Activated CD4-positive, alpha-beta T cell treated with anti-CD3 and anti-CD28 coated beads, Interleukin-2, amount 50 U/mL, for 4 hours (primary cell): ENCODE data around the gene BACE1.

ENCODE experiments used
- DNase-seq, 2 experiments: peaks; one replicate each; pipeline ENCODE4 v3.0.0-alpha.2; 2020

BACE1 gene

GRCh38 chr11:117305145-117305544, 10.9 kb downstream of the BACE1 start:
- no peak for DNase-seq

DNA sequence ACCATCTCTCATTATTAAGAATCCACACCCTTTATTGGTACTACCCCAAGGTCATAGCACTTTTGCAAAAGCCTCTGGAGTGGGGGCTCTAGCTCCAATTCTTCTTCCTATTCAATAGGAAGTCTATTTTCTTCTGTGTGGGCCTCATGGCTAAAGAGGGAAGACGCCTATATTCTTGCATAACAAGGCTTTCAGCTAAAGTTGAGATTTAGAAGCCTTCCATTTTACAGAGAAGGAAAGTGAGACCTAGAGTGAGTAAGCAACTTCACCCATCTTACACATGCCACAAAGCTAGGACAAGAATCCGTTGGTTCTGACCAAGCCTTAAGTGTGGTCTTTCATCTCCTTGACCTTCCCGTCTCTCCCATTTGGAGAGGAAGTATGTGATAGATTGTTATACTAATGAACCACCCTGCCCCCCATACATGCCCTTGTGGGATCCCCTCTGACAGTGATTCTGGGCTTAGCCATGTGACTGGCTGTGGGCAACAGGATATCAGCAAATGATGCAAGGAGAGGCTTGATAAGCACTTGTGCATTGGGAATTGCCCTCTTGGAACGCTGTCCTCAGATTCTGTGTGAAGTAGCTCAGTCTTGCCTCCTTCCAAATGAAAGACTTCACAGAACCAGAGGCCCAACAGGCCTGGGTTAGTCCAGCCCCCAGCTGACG, 12.3 kb downstream of the BACE1 start:
- no peak for DNase-seq

- no peak for DNase-seq
These were observed 13.0 kb downstream of the BACE1 start for GRCh38 chr11:117303101-117303500.

DNA sequence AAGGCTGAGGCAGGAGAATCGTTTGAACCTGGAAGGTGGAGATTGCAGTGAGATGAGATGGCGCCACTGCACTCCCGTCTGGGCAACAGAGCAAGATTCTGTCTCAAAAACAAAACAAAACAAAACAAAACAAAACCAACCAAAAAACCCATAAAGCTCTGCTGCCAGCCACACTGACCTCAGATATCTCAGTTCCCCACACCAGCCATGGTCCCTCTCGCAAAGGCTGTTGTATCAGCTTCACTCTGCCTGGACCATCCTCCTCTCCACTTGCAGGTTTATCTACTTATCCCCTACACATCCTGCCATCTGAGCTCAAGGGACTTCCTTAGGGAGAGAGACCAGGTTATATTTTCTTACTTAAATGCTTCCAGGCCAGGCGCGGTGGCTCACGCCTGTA, 13.8 kb downstream of the BACE1 start:
- DNase-seq: no peak

DNA sequence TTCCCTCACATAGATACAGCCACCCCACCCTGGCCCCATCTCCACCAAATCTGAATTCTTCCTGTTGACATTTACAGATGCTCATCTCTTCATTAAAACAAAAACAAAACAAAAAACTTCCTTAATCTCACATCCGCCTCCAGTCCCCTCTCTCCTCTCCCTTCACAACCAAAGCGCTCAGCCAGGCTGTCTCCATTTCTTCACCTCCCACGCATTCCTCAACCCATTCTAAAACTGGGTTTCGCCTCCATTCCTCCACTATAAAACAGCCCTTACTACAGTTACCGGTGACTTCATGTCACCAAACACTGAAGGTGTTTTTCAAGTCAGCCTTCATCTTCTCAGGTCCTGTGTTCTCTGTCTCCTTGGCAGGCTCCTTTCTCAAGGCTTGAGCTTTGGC, 15.3 kb downstream of the BACE1 start:
- no peak for DNase-seq

GRCh38 chr11:117300283-117300663, 15.8 kb downstream of the BACE1 start:
- no peak for DNase-seq

- no peak for DNase-seq
These were observed 16.4 kb downstream of the BACE1 start for GRCh38 chr11:117299351-117300282.

GRCh38 chr11:117298195-117298594, 17.9 kb downstream of the BACE1 start:
- DNase-seq: no peak

DNA sequence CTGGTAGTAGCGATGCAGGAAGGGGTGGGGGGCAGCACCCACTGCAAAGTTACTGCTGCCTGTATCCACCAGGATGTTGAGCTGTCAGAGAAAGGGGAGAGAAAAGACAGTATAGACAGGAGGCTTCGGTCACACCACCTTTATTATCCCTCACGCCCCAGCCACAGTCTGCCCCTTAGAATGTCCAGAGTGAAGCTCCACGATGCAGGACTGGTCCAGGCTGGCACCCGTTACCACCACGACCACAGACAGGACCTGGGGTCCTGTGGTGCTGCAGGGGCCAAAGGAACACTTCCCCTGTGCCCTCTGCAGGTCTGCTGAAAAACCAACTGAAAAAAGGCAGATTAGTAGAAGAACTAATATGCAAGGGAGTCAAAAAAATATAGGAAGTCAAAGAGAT, 19.2 kb downstream of the BACE1 start:
- DNase-seq: no peak

- DNase-seq: no peak
These were observed 20.5 kb downstream of the BACE1 start for GRCh38 chr11:117295438-117296137.

DNA sequence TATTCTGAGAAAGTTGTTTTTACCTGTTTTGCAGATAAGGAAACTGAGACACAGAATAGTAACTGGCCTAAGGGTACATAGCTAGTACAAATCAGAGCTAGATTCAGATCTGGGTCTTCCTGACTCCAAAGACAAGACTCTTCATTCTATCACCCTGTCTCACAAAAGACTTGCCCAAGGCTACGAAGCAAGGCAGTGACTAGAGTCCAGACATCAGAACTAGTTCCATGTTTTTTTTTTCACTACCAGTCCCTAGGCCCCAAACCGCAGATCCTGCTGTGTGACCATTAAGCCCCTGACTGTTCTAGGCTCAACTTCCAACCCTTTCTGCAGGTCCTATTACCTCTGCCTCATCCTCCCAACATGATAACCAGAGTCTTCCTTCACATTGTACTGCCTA, 23.4 kb downstream of the BACE1 start:
- no peak for DNase-seq

GRCh38 chr11:117290809-117291396, 25.2 kb downstream of the BACE1 start, which contains the start of gene BACE1-AS:
BACE1-AS (plus strand) TSS chr11:117291346.
- DNase-seq: no peak

- DNase-seq: no peak
These were observed 26.3 kb downstream of the BACE1 start for GRCh38 chr11:117289795-117290194.

DNA sequence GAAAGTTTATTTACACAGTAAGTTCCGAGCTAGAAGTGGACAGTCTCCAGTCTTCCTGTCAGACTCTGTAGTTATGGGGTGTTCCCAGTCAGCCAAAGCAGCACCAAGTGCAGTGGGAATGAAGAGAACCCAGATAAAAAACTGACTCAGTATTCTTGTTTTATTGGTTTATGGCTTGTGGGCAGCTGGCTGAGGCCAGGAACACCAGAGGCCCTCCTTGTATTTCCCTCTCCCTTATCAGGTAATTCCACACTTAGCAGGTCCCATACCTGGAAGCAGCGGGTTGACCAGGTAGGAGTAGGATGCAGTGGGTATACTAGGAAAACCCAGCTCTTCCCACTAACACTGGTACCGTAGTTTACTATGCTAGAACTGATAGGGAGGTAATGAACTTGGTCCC, 28.4 kb downstream of the BACE1 start:
- no peak for DNase-seq

DNA sequence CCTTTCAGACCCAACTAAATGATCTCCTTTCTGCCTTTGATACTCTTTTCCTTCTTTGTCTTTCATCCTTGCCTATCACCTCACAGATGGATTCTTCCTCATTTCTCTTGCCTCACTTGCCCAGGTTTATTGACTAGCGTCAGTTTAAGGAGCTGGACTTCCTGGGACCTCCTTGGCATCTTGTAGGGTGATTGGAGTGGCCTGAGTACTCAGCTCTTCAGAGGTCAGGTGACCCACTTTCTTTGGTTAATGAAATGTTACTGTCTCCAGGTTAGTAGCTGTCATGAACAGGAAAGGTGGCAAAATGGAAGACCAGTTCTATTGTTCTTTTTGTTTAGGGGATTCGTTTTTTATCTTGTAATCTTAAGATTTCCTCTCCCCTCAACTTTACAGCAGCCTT, 29.5 kb downstream of the BACE1 start:
- no peak for DNase-seq

- no peak for DNase-seq
These were observed 32.0 kb downstream of the BACE1 start for GRCh38 chr11:117284053-117284452.

- DNase-seq: no peak
These were observed 33.1 kb downstream of the BACE1 start for GRCh38 chr11:117282956-117283355.

- no peak for DNase-seq
These were observed 34.2 kb downstream of the BACE1 start for GRCh38 chr11:117281869-117282268.

DNA sequence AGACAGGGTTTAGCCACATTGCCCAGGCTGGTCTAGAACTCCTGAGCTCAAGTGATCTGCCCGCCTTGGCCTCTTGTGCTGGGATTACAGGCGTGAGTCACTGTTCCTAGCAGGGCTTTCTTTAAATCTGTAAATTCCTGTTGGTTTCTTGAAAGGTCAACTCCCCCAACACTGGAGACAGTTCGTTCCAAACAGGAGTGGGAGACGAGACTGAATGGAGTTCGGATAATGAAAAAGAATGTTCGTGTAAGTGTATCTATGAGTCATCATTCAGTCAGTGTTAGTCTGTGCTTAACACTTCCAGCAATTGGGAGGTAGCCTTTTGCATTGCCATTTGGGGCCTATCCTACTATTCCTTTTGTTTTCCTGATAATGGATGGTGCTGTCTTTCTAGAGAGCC, 34.9 kb downstream of the BACE1 start:
- DNase-seq: no peak

DNA sequence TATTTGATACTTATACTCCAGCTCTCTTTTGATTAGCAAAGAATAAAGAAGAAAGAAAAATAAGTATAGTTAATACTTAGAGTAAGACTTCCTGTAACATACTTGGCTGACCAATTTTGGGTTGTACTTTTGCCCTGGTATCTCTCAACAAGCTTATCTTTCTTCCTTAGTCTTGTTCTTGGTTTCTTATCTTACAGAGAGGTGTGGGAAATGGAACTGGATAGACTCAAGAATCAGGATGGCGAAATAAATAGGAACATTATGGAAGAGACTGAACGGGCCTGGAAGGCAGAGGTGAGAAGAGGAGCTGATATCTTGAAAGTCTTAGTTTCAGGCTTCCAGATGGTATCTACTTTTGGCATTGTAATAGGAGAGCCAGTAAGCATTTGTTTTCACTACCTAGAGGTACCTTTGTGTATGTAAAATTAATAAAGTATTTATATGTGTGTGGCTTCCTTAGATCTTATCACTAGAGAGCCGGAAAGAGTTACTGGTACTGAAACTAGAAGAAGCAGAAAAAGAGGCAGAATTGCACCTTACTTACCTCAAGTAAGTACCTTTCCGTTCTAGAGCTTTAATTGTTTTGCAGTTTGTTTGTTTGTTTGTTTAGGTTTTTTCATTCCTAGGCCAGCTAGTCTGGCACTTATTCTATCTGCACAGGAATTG, 36.2 kb downstream of the BACE1 start:
- no peak for DNase-seq

DNA sequence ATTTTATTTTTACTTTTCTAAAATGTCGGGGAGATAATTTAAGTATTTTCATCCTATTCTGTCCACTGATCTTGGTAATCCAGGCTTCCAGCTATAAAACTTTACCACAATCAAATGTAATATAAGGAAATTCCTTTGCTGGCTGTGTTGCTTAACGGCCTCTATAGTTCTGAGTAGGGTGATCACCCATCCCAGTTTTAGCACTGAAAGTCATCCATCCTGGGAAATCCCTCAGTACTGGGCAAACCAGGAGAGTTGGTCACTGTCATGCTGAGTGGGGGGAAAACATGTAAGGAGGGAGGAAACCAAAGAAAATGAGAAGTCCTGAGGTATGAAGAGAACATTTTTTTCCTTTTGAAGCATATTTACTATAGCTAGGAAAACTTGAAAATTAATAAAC, 37.7 kb downstream of the BACE1 start:
- DNase-seq: no peak

DNA sequence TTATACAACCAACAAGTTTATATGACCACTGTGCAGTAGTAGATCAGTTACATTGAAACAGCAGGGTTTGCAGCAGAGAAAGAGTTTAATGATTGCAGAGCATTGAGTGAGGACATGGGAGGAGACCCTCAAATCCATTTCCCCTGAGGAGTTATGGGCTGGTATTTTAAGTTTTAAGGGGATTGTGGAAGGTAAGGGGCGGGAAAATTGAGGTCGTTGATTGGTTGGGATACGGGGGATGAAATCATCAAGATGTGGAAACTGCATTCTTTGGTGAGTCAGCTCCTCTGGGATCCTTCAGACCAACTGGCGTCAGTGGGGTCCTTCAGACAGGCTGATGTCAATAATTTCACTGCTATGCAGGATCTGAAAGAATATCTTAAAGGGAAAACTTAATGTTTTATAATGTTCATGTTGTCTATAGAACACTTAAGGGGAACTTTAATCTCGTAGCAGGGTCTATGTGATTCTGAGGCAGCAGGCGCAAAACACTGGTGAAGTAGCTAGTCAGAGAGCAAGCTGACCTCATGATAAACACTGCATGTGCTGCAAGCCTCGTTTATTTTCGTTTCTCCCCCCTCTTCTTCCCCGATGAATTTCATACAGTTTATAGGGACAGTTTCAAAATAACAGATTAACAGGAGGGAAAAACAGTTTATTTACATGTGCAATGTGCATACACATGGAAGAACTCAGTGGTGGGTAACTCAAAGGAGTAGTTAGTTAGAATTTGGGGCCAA, 42.3 kb downstream of the BACE1 start:
- no peak for DNase-seq
